Upper lobe of left lung (tissue), 4 donors: ENCODE measurements around the gene SCGB1D4.

Experiments
- CTCF ChIP-seq, 6 experiments: fragments of 450-650 bp in 4 of 6; fragments of 200-600 bp in 2 of 6; sonication (generic) in 2 of 6; IDR thresholded peaks; one replicate each; pipeline ENCODE4 v1.5.1; 2016 to 2019; ENCODE audit warnings: antibody characterized with exemption in 6 of 6
- EP300 ChIP-seq, 4 donors: sonication (generic); formaldehyde crosslinking; IDR thresholded peaks; one replicate each; pipeline ENCODE4 v1.5.1; 2017; ENCODE audit warnings: antibody characterized with exemption in 4 of 4, control low read depth in 2 of 4
- POLR2A ChIP-seq, 4 donors: fragments of 450-650 bp; IDR thresholded peaks; one replicate each; pipeline ENCODE4 v1.5.1; 2016 to 2017; ENCODE audit warnings: antibody characterized with exemption in 4 of 4, mild to moderate bottlenecking in 2 of 4
- POLR2AphosphoS5 ChIP-seq, 2 donors: sonication (generic); formaldehyde crosslinking; IDR thresholded peaks; one replicate each; pipeline ENCODE4 v1.5.1; 2017; ENCODE audit warnings: antibody characterized with exemption in 2 of 2

- TF ChIP-seq CTCF (IDR thresholded peaks at IDR 0.05), result peak; percentile 50 to 81 (median 60)
- no peak for TF ChIP-seq POLR2A (IDR thresholded peaks at IDR 0.05)
- TF ChIP-seq POLR2AphosphoS5 (IDR thresholded peaks at IDR 0.05), result no peak
- TF ChIP-seq EP300 (IDR thresholded peaks at IDR 0.05), result no peak
These were observed 26.1 kb upstream of the SCGB1D4 start for GRCh38 chr11:62324731-62325556.
